ENCODE measurements around the gene FAM228A.
"Not testable (repeated sequence)": the region's sequence is repeated elsewhere in the genome, so short reads cannot be mapped to it uniquely, and the experiment has no call there.

Gene FAM228A

DNA sequence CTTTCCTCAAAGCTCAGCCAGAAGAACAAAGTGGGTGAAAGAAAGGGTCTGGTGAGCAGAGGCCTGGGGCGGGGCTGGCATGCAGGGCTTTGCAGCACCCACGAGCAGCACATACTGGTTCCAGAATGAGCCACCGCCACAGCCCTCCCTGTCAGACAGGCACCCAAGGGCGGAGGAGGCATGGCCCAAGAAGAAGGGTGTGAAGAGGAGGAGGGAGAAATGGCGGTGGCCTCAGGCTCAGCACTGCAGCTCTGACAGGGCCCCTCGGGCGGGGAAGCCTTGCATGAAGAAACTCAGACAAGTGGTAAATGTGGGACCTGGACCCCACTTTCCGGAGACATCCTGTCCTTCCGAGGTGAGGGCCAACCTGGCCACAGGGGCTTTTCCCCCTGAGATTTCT, 15.7 kb downstream of the FAM228A start:
- no peaks in the 10 kb centered on the region for H3K4me1 ChIP-seq
- DNase-seq: no peak
- H3K4me3 ChIP-seq: no peak overlapping the region
- no peaks in the 10 kb centered on the region for H3K27me3 ChIP-seq
- no peak overlapping the region for H3K27ac ChIP-seq
- no peak for TF ChIP-seq CTCF (IDR thresholded peaks at IDR 0.05)
- H3K9me3 ChIP-seq: no peaks in the 10 kb centered on the region
- peaks cover 5 to 6% (median 6%) of the 10 kb centered on the region in 3 donors for H3K36me3 ChIP-seq
- intact Hi-C loops (cut with DNase I; ENCODE audit: low total_unique reads): no loop called here

DNA sequence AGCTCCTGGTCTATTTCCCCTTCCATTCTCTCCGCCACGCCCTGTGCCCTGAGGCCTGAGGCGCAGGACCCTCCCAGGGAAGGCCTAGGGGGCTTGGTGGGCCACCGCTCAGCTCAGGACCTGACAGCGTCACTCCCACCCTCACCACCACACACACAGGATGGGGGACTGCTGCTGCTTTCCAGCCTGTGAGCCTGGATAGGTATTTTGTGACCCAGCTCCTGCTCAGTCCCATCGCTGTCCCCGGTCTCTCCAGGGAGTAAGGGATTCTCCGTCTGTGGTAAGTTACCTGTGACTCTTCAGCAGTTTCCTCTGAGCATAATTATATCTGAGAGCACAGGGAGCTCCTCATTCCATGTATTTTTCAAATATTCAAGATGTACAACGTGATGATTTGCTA, 16.3 kb downstream of the FAM228A start:
- Histone ChIP-seq H3K27ac (no peak overlapping the region), H3K9me3 (no peaks in the 10 kb centered on the region), H3K36me3 (peaks cover 0 to 6% (median 5%) of the 10 kb centered on the region in 3 donors), H3K4me3 (no peak overlapping the region), H3K27me3 (no peaks in the 10 kb centered on the region), H3K4me1 (no peaks in the 10 kb centered on the region)
- intact Hi-C loops (cut with DNase I; ENCODE audit: low total_unique reads): no loop called here
- DNase-seq: no peak
- no peak for TF ChIP-seq CTCF (IDR thresholded peaks at IDR 0.05)

GRCh38 chr2:24191848-24192247, 17.0 kb downstream of the FAM228A start:
- Histone ChIP-seq H3K27me3 (no peaks in the 10 kb centered on the region), H3K36me3 (peaks cover 0 to 6% (median 5%) of the 10 kb centered on the region in 3 donors), H3K9me3 (no peaks in the 10 kb centered on the region), H3K4me1 (no peaks in the 10 kb centered on the region), H3K4me3 (no peak overlapping the region), H3K27ac (no peak overlapping the region)
- no peak for DNase-seq
- intact Hi-C loops (cut with DNase I; ENCODE audit: low total_unique reads): no loop called here
- no peak for TF ChIP-seq CTCF (IDR thresholded peaks at IDR 0.05)

- intact Hi-C loops (cut with DNase I; ENCODE audit: low total_unique reads): not testable (repeated sequence)
Observed at GRCh38 chr2:24197213-24197612, 22.4 kb downstream of the FAM228A start.

GRCh38 chr2:24199968-24200590, 25.2 kb downstream of the FAM228A start:
- TF ChIP-seq CTCF (IDR thresholded peaks at IDR 0.05): no peak
- intact Hi-C loops (cut with DNase I; ENCODE audit: low total_unique reads): no loop called here
- DNase-seq: no peak

More at GRCh38 chr2:24197213-24197612, 22.4 kb downstream of the FAM228A start:
- H3K4me3 ChIP-seq, H3K27ac ChIP-seq, H3K9me3 ChIP-seq, DNase-seq, H3K27me3 ChIP-seq, H3K4me1 ChIP-seq: not testable (repeated sequence)
- peaks cover 0 to 26% (median 7%) of the 10 kb centered on the region in 3 donors for H3K36me3 ChIP-seq

DNA sequence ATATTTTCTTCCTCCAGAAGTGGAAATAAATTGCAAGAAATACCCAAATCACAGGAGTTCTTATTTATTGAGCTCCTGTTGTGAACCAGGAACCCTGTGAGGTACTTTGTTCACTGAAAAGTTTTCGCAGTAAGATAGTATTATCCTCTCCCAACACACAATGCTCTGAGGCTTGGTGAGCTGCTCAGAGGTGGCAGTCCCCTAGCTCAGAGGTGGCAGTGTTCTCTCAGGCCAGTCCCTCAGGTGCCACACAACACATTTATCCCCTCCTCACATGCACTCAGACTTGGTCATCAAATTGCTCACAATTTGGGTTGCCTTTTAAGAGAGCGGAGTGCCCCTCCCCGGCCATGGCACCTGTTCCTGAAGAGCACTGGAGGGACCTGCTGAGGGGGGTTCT, 25.9 kb downstream of the FAM228A start:
- TF ChIP-seq CTCF (IDR thresholded peaks at IDR 0.05): no peak
- Histone ChIP-seq H3K27me3 (no peaks in the 10 kb centered on the region), H3K27ac (no peak overlapping the region), H3K36me3 (peaks cover 25 to 57% (median 38%) of the 10 kb centered on the region in 3 donors), H3K4me1 (no peaks in the 10 kb centered on the region), H3K4me3 (no peak overlapping the region), H3K9me3 (no peaks in the 10 kb centered on the region)
- intact Hi-C loops (cut with DNase I; ENCODE audit: low total_unique reads): no loop called here
- DNase-seq: no peak

More at GRCh38 chr2:24199968-24200590, 25.2 kb downstream of the FAM228A start:
- Histone ChIP-seq H3K27me3 (no peaks in the 10 kb centered on the region), H3K36me3 (peaks cover 18 to 50% (median 30%) of the 10 kb centered on the region in 3 donors), H3K4me1 (no peaks in the 10 kb centered on the region), H3K4me3 (no peak overlapping the region), H3K27ac (no peak overlapping the region), H3K9me3 (no peaks in the 10 kb centered on the region)

All from tibial artery (tissue), 4 donors.